HG03521 (cell line): Measurements from ENCODE around the gene DCLRE1B.
"Not testable (repeated sequence)": the region's sequence is repeated elsewhere in the genome, so short reads cannot be mapped to it uniquely, and the experiment has no call there.

Experiments used
- ATAC-seq: cut with Tn5 transposase; IDR thresholded peaks from one replicate; pipeline ENCODE4 v1.9.1; 2021; ENCODE audit warnings: mild to moderate bottlenecking, moderate library complexity; ENCODE audit not compliant: unreplicated experiment

Gene DCLRE1B

DNA sequence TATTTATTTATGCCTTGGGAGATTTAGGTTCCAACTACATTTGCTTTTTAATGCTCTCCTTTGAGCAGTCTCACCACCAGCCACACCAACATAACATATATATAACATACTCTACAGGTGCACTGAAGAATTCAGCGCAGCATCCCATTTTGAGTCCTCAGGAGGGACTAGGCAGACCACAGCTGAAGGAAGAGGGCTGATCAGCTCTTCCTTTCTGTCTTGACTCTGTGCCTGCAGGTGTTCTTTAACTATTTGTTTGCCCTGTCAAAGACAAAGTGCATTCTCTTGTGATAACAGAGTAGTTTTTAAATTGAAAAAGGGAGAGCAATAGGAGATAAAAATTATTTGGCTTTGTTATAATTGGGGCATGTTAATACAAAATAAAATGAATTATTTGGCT lies 41.0 kb downstream of the DCLRE1B start:
- no peak for ATAC-seq

GRCh38 chr1:113946678-113947387 lies 41.7 kb downstream of the DCLRE1B start:
- no peak for ATAC-seq

DNA sequence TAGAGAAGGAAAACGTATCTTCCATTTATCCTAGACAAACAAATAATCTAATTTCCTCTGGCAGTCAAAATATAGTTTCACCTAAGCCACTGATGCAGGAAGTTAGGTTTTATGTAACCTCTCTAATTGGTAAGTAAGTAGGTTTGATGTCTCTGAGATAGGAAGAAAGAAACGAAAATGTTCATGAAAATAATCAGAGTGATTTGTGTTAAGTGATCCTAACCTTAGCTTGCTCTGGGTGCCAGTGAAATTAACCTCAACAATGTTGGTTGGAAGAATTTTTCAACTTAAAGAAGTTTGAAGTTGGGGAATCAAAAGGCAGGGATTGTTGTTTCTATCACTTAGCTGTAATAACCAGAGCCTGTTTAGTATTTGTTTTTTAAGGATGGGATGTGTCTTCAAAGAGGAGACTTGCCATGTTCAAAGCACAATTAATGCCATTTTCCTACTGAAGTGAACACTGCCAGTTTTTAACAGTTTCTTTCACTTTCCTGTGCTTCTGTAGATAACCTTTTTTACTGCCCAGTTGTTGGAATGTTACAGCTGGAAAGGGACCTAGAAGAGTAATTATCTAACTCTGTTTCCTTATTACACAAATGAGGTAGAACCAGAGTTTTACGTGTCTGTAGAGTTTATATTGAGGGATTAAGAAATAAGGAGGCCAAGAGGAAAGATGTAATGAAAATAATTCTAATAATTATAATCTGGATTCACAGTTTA lies 42.4 kb downstream of the DCLRE1B start:
- no peak for ATAC-seq

GRCh38 chr1:113948151-113948550 lies 43.0 kb downstream of the DCLRE1B start:
- ATAC-seq = not testable (repeated sequence)

GRCh38 chr1:113949007-113949406 lies 43.9 kb downstream of the DCLRE1B start:
- ATAC-seq = no peak

DNA sequence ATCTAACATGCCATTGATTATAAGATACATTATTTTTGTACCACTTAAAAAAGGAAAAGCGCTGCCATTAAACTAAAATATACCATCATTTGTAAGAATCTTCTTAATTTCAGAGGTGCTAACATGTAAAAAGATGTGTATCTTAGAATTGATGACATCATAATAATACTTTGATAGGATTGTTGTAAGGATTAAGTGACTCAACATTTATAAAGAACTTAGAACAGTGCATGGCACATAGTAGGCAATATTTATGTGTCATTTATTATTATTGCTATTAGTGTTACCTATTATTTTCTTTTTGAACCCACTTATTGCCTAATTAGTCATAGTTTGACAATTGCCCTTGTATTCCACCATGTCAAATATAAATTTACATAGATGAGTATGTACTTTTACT lies 45.8 kb downstream of the DCLRE1B start:
- ATAC-seq = no peak

GRCh38 chr1:113951719-113952118 lies 46.6 kb downstream of the DCLRE1B start:
- no peak for ATAC-seq

DNA sequence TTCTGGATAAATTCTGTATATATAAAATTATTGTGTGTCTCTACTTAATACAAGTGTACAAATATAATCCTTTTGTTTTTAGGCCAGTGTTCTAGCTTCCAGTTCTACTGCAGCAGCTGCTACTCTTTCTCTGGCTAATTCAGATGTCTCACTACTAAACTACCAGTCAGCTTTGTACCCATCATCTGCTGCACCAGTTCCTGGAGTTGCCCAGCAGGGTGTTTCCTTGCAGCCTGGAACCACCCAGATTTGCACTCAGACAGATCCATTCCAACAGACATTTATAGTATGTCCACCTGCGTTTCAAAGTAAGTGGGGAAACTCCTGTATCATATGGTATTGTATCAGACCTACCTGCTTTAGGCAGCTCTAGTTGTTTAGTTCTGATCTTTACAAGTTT lies 52.9 kb downstream of the DCLRE1B start:
- ATAC-seq = no peak

DNA sequence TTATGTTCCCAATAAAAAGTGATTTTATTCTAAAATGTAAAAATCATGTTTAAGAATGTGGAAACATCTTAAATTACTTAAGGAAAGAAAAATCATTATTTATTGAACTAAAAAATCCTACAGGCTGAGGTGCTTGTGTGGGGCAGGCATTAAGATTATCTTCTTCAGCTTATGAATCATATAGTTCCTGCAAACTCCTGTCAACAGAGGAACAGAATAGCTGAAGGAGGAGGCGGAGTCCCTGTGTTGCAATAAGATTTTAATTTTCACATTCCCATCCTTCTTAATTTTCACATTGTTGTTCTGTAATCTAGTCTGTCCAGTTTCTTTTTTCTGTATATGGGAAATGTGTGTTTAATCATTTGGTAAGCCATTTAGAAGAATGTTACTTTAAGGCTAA lies 53.6 kb downstream of the DCLRE1B start:
- ATAC-seq = no peak

DNA sequence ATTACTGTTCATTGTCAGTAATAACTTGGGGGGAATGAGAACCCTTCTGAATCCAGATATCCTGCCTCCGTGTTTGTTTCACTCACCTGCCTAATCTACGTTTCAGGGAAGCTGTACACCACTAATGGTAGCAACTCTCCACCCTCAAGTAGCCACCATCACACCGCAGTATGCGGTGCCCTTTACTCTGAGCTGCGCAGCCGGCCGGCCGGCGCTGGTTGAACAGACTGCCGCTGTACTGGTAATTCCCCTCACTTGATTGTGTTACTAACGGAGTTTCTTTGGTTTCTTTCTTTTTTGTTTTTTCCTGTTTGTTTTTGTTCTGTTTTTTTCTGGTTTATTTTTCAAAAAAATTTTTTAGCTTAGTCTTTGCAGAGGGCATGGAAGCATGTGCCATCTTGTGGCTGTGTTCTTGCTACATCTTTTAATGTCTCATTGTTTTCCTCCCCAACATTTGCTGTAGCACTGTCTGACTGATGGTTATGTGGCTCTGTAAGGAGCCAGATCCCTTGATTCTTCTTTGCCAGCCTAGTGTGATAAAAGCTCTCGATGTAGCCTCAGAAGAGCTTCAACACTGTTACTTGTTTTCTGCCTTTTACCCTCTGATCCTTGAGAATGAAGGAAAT lies 58.3 kb downstream of the DCLRE1B start:
- no peak for ATAC-seq
